Measurements from ENCODE around the gene ANKRD31.
"Not testable (repeated sequence)": the region's sequence is repeated elsewhere in the genome, so short reads cannot be mapped to it uniquely, and the experiment has no call there.

DNA sequence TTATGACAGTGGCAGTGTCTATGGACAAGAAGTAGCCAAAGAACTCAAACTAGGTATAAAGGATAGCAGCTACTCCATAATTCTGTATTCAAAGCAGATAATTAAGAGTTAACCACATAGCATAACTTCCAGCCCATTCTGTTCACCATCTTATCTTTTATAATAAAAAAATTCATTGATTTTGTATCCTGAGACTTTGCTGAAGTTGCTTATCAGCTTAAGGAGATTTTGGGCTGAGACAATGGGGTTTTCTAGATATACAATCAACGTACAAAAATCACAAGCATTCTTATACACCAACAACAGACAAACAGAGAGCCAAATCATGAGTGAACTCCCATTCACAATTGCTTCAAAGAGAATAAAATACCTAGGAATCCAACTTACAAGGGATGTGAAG is 122.4 kb downstream of the ANKRD31 start:
- TF ChIP-seq, protein P1, sequence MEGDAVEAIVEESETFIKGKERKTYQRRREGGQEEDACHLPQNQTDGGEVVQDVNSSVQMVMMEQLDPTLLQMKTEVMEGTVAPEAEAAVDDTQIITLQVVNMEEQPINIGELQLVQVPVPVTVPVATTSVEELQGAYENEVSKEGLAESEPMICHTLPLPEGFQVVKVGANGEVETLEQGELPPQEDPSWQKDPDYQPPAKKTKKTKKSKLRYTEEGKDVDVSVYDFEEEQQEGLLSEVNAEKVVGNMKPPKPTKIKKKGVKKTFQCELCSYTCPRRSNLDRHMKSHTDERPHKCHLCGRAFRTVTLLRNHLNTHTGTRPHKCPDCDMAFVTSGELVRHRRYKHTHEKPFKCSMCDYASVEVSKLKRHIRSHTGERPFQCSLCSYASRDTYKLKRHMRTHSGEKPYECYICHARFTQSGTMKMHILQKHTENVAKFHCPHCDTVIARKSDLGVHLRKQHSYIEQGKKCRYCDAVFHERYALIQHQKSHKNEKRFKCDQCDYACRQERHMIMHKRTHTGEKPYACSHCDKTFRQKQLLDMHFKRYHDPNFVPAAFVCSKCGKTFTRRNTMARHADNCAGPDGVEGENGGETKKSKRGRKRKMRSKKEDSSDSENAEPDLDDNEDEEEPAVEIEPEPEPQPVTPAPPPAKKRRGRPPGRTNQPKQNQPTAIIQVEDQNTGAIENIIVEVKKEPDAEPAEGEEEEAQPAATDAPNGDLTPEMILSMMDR (IDR thresholded peaks at IDR 0.05): not testable (repeated sequence)
- not testable (repeated sequence) for TF ChIP-seq POLR2AphosphoS5 (IDR thresholded peaks at IDR 0.05; ENCODE audit: low read depth, low read length); REST (IDR thresholded peaks at IDR 0.05; ENCODE audit: insufficient read depth in 1 of 2, low read depth in 2 of 2, low read length in 1 of 2)

Data from Panc1 (cell line).